Neutrophil (primary cell): ENCODE results near the gene CPA5.

Source experiments
- H3K27ac ChIP-seq: fragments of 200-600 bp; sonication (generic); 2 replicates; pipeline ENCODE4 v1.5.1; 2016; ENCODE audit warnings: mild to moderate bottlenecking, moderate library complexity
- H3K27me3 ChIP-seq: fragments of 200-600 bp; sonication (generic); 2 replicates; pipeline ENCODE4 v1.6.0; 2016; ENCODE audit warnings: mild to moderate bottlenecking
- H3K36me3 ChIP-seq: fragments of 200-600 bp; sonication (generic); 2 replicates; pipeline ENCODE4 v1.5.1; 2017
- H3K4me1 ChIP-seq, 2 experiments: fragments of 200-600 bp in 1 of 2; sonication (generic) in 1 of 2; 1 replicate in 1 of 2; 2 replicates in 1 of 2; pipeline versions ENCODE4 v1.5.1 to v1.6.1; 2013 to 2016; ENCODE audit warnings: low read depth in 1 of 2, low read length in 1 of 2, mild to moderate bottlenecking in 1 of 2, moderate library complexity in 1 of 2; ENCODE audit not compliant: control insufficient read depth in 1 of 2, insufficient read depth in 1 of 2
- H3K4me3 ChIP-seq, 2 experiments: fragments of 200-600 bp in 1 of 2; sonication (generic) in 1 of 2; 1 replicate in 1 of 2; 2 replicates in 1 of 2; pipeline ENCODE4 v1.5.1; 2013 to 2016; ENCODE audit warnings: low read depth in 1 of 2, low read length in 1 of 2, mild to moderate bottlenecking in 1 of 2, moderate library complexity in 1 of 2
- H3K9me3 ChIP-seq: fragments of 200-600 bp; sonication (generic); 2 replicates; pipeline ENCODE4 v1.5.1; 2016
- TF ChIP-seq, protein P1 (sequence below): fragments of 200-600 bp; sonication (generic); IDR thresholded peaks from 2 replicates; pipeline ENCODE4 v1.5.1; 2016; ENCODE audit warnings: antibody characterized with exemption

The CPA5 gene

DNA sequence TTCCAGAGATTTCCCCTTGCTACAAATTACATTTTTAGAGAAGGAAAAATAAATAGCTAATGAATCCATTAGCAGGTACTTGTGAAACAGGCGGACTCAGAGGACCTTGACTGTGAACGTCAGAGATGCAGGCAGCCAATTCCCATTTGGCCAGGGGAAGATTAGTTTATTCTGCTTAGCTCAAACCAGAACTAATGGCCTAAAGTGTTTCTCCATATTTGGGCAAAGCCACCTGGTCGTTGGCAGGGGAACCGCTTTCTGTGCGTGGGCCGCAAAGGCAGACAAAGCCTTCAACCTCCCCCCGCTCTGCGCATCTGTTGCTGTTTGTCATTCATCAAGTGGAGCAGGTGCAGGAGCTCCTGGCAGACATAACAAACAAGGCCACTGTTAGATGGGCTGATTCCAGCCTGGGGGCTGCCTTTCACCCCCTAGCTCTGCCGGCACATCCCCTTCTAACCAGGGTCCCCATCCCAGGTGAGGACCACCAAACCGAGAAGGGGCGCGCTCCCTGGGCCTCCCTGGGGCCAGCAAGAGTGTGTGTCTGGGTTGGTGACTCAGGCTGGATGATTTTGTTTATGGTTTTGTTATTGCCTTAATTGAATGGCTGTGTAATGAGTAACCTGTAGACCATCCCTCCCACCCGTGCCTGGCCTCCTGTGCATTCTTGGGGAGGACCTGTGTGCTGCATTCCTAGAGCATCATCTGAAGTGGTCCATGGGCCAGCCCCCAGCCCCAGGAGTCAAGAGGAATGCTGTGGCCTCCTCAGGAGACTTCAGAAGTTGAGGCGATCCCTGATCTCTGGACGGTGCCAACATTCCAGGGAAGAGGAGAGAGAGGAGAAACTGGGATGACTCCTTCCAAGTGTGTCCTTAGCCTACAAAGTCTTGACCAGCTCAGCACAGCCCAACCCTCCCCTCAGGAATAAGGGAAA lies 21.2 kb downstream of the CPA5 start:
- Histone ChIP-seq H3K27me3 (no peaks in the 10 kb centered on the region), H3K27ac (no peak overlapping the region), H3K36me3 (no peaks in the 10 kb centered on the region), H3K4me3 (no peak overlapping the region), H3K4me1 (peaks cover 0 to 4% of the 10 kb centered on the region in 2 experiments), H3K9me3 (no peaks in the 10 kb centered on the region)
- TF ChIP-seq, protein P1, sequence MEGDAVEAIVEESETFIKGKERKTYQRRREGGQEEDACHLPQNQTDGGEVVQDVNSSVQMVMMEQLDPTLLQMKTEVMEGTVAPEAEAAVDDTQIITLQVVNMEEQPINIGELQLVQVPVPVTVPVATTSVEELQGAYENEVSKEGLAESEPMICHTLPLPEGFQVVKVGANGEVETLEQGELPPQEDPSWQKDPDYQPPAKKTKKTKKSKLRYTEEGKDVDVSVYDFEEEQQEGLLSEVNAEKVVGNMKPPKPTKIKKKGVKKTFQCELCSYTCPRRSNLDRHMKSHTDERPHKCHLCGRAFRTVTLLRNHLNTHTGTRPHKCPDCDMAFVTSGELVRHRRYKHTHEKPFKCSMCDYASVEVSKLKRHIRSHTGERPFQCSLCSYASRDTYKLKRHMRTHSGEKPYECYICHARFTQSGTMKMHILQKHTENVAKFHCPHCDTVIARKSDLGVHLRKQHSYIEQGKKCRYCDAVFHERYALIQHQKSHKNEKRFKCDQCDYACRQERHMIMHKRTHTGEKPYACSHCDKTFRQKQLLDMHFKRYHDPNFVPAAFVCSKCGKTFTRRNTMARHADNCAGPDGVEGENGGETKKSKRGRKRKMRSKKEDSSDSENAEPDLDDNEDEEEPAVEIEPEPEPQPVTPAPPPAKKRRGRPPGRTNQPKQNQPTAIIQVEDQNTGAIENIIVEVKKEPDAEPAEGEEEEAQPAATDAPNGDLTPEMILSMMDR = no peak

DNA sequence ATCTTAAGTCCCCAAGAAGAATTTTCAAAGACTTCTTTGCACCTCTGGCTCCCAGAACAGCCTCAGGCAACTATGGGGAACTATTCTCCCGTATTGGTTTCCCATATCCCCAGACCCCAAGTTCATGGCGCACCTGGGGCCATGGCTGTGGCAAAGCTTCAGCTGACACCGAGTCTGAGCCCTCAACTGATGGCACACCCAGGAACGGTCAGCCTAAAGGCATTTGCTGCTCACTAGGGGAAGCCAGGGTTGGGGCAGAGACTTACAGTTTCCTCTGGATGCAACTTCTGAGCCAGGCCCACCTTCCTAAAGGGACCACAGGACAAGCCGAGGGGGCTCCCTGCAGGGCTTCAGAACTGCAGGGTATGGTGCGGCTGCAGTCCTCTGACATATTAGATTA lies 21.9 kb downstream of the CPA5 start:
- Histone ChIP-seq H3K4me3 (no peak overlapping the region), H3K36me3 (no peaks in the 10 kb centered on the region), H3K4me1 (peaks cover 0 to 4% of the 10 kb centered on the region in 2 experiments), H3K27me3 (no peaks in the 10 kb centered on the region), H3K9me3 (no peaks in the 10 kb centered on the region), H3K27ac (no peak overlapping the region)
- TF ChIP-seq, protein P1 = no peak

DNA sequence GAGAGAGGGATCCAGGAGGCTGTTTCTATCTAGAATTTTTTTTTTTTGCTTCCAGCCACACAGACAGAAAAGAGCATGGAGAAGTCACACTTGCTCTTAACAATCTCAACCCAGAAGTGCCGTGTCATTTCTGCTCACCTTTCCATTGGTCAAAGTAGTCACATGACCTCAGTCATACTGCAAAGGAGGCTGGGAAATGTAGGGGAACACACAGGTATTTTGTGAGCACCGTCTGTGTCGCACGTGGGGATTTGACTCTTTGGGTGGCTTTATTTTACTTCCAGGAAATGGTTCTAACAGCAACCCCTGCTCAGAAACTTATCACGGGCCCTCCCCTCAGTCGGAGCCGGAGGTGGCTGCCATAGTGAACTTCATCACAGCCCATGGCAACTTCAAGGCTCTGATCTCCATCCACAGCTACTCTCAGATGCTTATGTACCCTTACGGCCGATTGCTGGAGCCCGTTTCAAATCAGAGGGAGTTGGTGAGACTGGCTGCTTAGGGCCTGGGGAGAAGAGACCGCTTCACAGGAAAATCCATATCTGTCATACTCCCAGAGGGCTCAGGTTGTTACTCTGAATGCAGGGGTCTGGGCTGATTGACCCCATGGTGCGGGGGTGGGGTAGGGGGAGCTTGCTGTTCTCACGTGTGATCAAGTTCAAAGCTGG lies 22.6 kb downstream of the CPA5 start:
- H3K4me3 ChIP-seq = no peak overlapping the region
- no peak overlapping the region for H3K27ac ChIP-seq
- no peaks in the 10 kb centered on the region for H3K27me3 ChIP-seq
- no peaks in the 10 kb centered on the region for H3K9me3 ChIP-seq
- TF ChIP-seq, protein P1 = no peak
- H3K36me3 ChIP-seq = no peaks in the 10 kb centered on the region
- H3K4me1 ChIP-seq = peaks cover 0 to 4% of the 10 kb centered on the region in 2 experiments

DNA sequence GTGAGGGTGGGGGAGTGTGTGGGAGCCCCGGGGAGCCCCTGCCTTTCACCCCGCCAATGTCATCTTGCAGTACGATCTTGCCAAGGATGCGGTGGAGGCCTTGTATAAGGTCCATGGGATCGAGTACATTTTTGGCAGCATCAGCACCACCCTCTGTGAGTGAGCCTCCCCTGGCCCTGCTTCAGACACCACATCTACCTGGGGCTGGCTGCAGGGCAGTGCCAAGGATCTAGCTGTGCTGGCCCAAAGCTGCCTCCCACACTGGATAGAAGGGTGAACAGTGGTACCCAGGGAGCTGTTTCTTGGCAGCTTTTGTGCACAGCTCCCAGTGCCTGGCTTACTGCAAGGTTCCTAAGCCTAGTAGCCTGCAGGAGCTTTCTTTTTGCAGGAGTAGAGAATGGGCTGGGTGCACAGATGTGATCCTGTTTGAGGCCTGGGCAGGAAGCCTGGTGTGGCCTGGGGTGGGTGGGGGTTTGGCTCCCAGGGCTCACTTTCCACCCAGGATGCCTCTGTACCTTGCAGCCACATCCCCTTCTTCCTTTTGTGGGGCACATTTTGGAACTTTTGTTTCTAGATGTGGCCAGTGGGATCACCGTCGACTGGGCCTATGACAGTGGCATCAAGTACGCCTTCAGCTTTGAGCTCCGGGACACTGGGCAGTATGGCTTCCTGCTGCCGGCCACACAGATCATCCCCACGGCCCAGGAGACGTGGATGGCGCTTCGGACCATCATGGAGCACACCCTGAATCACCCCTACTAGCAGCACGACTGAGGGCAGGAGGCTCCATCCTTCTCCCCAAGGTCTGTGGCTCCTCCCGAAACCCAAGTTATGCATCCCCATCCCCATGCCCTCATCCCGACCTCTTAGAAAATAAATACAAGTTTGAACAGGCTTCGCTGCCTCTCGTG lies 23.5 kb downstream of the CPA5 start:
- H3K36me3 ChIP-seq = no peaks in the 10 kb centered on the region
- TF ChIP-seq, protein P1 = no peak
- no peak overlapping the region for H3K4me3 ChIP-seq
- H3K27me3 ChIP-seq = no peaks in the 10 kb centered on the region
- H3K27ac ChIP-seq = no peak overlapping the region
- peaks cover 0 to 4% of the 10 kb centered on the region in 2 experiments for H3K4me1 ChIP-seq
- H3K9me3 ChIP-seq = no peaks in the 10 kb centered on the region

DNA sequence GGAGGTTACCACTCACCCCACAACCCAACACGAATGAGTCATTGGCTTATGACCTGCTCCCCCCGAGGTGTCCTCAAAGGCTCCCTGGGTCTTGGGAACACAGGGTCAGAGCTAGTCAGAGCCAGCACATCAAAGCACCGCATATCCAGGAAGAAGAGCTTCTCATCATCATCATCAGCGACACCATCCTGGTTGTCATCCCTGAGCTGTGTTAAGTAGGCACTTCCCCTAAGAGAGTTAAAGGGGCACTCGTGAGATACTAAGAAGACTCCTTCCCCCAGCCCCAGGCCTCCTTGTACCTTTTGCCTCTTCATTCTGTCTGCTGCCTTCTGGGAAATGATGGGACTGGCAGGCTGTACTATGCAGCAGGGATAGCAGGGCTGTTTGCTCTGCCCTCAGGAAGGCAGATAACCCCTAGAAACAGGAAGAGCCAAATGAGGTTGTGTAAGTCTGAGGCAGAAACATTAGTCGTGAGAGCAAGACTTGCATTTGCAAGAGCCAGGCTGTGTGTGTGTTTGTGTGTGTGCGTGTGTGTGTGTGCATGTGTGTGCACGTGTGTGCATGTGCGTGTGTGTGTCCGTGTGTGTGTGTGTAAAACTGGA lies 24.6 kb downstream of the CPA5 start:
- TF ChIP-seq, protein P1 = no peak
- peaks cover 0 to 4% of the 10 kb centered on the region in 2 experiments for H3K4me1 ChIP-seq
- no peak overlapping the region for H3K27ac ChIP-seq
- no peaks in the 10 kb centered on the region for H3K9me3 ChIP-seq
- no peaks in the 10 kb centered on the region for H3K36me3 ChIP-seq
- no peaks in the 10 kb centered on the region for H3K27me3 ChIP-seq
- H3K4me3 ChIP-seq = no peak overlapping the region
